GM21737 (cell line): ENCODE data around the gene MSI1.

Experiments
- ATAC-seq: cut with Tn5 transposase; IDR thresholded peaks from one replicate; pipeline ENCODE4 v1.9.1; 2021; ENCODE audit warnings: mild to moderate bottlenecking, moderate library complexity; ENCODE audit not compliant: unreplicated experiment

Gene MSI1

DNA sequence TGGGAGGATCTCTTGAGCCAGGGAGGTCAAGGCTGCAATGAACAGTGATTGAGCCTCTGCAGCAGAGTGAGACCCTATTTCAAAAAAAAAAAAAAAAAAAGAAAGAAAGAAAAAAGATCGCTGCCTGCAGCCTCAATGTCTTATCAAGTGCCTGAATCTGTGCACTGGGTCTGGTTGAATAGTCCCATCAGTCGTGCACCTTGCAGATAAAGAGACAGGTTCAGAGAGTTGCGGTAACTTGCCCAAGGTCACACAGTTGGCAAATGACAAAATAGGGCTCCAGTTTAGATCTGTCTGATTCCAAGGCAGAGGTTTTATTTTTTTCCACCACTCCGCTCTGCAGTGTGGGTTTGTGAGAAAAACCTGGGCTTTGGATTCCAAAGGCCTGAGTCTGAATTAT is 40.7 kb downstream of the MSI1 start:
- no peak for ATAC-seq

DNA sequence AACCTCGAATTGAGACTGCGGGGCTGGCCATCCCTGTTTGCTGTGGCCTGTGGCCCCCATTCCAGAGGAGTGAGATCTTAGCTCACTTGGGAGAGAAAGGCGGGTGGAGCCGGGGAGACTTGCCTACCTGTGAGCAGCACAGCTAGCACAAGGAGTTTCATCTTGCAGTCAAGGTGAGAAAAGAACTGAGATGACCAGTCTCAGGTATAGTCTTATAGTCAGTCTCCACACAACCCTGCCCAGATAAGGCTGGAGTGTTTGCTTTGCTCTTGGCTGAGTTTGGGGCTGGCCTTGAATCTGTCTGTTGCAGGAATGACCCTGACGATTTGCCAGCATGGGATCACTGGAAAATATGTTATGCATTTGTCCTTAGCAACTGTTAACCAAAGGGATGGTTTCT is 41.4 kb downstream of the MSI1 start, which contains the start of gene PLA2G1B:
TSS of gene PLA2G1B (minus strand) at position 187 of the 400 bp plus-strand sequence. CDS start at position 161, 26 bp downstream.
- ATAC-seq: no peak

GRCh38 chr12:120324841-120325417 is 44.0 kb downstream of the MSI1 start:
- no peak for ATAC-seq

DNA sequence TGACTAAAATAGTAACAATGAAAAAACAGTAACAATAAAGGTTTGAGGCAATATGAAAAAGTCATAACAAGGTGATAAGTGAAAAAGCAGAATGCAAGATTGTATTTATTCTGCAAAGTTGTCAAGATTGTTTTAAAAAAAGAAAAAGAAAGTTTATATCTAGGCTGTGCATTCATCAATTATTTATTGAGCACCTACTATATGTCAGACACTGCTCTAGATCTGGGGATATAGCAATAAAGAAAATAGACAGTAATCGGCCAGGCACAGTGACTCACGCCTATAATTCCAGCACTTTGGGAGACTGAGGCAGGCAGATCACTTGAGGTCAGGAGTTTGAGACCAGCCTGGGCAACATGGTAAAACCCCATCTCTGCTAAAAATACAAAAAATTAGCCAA is 45.2 kb downstream of the MSI1 start:
- no peak for ATAC-seq

GRCh38 chr12:120321382-120322202 is 47.4 kb downstream of the MSI1 start:
- no peak for ATAC-seq

- peak; percentile 98 for ATAC-seq
Observed at GRCh38 chr12:120317224-120318105, 51.5 kb downstream of the MSI1 start.

- ATAC-seq: no peak
Observed at GRCh38 chr12:120316798-120317223, 52.2 kb downstream of the MSI1 start.

DNA sequence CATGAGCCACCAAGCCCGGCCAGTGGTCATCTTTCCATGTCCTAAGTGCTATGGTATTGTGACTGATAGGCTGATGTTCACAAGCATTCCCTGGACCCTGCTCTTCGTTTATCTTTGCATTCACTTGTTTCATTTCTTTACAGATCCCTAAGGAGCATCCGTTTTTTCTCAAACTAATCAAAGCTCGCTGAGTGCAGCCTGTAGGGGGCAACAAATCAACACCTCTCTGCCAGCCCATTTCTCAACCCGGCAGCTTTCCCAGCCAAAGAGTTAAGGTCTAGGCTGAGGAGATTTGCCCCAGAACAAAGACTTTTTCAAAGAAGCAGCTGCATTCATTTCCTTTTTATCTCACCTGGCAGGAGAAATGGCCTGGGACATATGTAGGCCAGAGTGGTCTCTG is 54.7 kb downstream of the MSI1 start:
- no peak for ATAC-seq

DNA sequence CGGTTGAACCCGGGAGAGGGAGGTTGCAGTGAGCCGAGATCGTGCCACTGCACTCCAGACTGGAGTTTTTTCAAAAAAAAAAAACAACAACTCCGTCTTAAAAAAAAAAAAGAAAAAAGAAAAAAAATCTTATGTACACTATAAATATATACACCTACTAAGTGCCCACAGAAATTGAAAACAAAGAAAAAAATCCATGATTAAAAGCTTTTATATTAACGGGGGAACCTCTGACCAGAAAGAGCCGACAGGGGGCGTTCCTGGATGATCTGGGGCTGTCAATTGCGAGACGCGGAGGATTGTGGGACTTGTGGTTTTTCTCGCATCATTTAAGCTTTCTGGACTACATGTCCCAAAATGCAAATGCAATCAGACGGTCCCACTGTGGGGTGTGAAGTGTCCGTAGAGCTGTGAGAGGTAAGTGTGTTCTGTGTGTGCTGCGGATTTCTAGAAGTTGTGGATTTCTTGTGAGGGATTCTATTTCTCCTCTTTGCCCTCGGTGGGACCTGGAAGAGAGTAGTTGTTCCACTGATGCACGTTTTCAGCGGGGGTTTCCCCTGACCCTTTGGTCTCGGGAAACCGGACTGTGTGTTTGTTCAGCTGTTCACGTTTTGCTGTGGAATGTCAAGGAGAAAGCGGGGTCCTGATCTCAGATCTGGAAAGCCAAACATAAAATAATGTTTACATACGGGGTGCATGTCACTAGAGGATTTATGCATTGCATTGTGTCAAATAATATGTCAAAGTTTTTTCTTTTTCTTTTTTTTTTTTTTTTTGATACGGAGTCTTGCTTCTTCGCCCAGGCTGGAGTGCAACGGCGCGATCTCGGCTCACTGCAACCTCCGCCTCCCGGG is 66.8 kb downstream of the MSI1 start, which contains the start of gene SIRT4:
TSS of gene SIRT4 (plus strand) at position 360 of the 854 bp plus-strand sequence. CDS start 1,241 bp downstream, outside the sequence.
- ATAC-seq: peak; percentile 93

DNA sequence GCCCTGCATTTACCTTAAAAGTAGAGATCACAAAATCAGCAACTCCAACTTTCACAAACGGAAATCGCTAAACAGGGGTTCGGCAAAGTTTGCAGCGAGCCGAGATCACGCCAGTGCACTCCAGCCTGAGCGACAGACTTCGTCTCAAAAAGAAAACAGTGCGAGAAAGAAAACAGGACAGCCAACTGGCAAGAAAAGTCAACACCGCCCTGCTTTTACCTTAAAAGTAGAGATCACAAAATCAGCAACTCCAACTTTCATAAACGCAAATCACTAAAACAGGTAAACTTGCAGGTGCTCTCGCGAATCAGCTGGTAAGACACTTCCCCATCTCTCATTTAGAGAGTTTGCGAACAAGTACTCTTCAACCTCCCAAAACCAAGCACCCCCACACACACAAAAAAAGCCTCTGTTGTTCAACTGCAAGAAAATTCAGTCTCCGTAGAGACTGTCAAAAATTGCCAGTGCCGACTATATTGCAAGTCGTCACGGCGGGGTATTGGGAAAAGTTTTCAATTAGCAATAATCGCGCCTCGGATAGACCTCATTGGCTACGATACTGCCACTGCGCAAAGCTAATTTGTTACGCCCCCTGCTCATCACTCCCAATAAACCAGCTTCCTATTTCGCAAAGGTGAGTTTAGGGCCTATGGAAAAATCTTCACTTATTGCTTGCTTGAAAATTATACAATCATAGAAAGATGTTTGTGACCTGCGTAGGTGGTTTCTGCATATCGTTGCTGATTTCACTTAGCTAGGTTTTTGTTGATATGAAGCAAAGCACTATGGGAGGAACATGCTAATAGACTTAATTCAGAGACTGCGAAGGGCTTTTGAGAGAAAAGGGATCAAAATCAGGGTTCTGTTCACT is 76.1 kb downstream of the MSI1 start, which contains the start of gene RNU4-1:
TSS of gene RNU4-1 (minus strand) at position 577 of the 871 bp plus-strand sequence.
- no peak for ATAC-seq

DNA sequence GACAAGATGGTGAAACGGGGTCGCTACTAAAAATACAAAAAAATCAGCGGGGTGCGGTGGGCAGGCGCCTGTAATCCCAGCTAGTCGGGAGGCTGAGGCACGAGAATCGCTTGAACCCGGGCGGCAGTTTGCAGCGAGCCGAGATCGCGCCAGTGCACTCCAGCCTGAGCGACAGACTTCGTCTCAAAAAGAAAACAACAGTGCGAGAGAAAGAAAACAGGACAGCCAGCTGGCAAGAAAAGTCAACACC is 76.6 kb downstream of the MSI1 start:
- no peak for ATAC-seq
